ENCODE data around the gene XXYLT1. TPM values are rescaled to one million over a fixed set of nuclear protein-coding genes. Genes with fewer than 3 reads are reported as not detected.
A peak's percentile ranks its signal among the peaks of the same experiment; 100 is the strongest.

The XXYLT1 gene
- total RNA-seq, 1 experiment from 2014 or later: 27.2 TPM

GRCh38 chr3:195250473-195251251, 20.3 kb downstream of the XXYLT1 start:
- Histone ChIP-seq H3K27me3 (replicated peaks) (no peaks in the 10 kb centered on the region), H3K27ac (no peak overlapping the region), H3K36me3 (no peaks in the 10 kb centered on the region), H3K4me3 (no peak overlapping the region), H3K9me3 (replicated peaks) (no peaks in the 10 kb centered on the region), H3K4me1 (replicated peaks) (peaks cover 5% of the 10 kb centered on the region)
- DNase-seq (ENCODE audit: low read depth in 1 of 2, low spot score in 2 of 2): no peak

- Histone ChIP-seq H3K36me3 (no peaks in the 10 kb centered on the region), H3K4me1 (replicated peaks) (no peaks in the 10 kb centered on the region), H3K4me3 (no peak overlapping the region), H3K9me3 (replicated peaks) (no peaks in the 10 kb centered on the region), H3K27me3 (replicated peaks) (no peaks in the 10 kb centered on the region), H3K27ac (no peak overlapping the region)
- DNase-seq (ENCODE audit: low read depth in 1 of 2, low spot score in 2 of 2): peak in 1 of 2 experiments; percentile 19
Measured at GRCh38 chr3:195249858-195250464, 21.0 kb downstream of the XXYLT1 start.

GRCh38 chr3:195249057-195249770, 21.7 kb downstream of the XXYLT1 start:
- Histone ChIP-seq H3K9me3 (replicated peaks) (no peaks in the 10 kb centered on the region), H3K4me3 (no peak overlapping the region), H3K4me1 (replicated peaks) (no peaks in the 10 kb centered on the region), H3K27me3 (replicated peaks) (no peaks in the 10 kb centered on the region), H3K27ac (no peak overlapping the region), H3K36me3 (no peaks in the 10 kb centered on the region)
- peak in 1 of 2 experiments; percentile 28 for DNase-seq (ENCODE audit: low read depth in 1 of 2, low spot score in 2 of 2)

GRCh38 chr3:195248281-195248680, 22.7 kb downstream of the XXYLT1 start:
- DNase-seq (ENCODE audit: low read depth in 1 of 2, low spot score in 2 of 2): peak in 1 of 2 experiments; percentile 17
- Histone ChIP-seq H3K4me3 (no peak overlapping the region), H3K27ac (no peak overlapping the region), H3K36me3 (no peaks in the 10 kb centered on the region), H3K27me3 (replicated peaks) (no peaks in the 10 kb centered on the region), H3K9me3 (replicated peaks) (no peaks in the 10 kb centered on the region), H3K4me1 (replicated peaks) (no peaks in the 10 kb centered on the region)

- Histone ChIP-seq H3K27me3 (replicated peaks) (no peaks in the 10 kb centered on the region), H3K36me3 (no peaks in the 10 kb centered on the region), H3K4me1 (replicated peaks) (no peaks in the 10 kb centered on the region), H3K4me3 (no peak overlapping the region), H3K27ac (no peak overlapping the region), H3K9me3 (replicated peaks) (no peaks in the 10 kb centered on the region)
- peak in 1 of 2 experiments; percentile 22 for DNase-seq (ENCODE audit: low read depth in 1 of 2, low spot score in 2 of 2)
Measured at GRCh38 chr3:195247863-195248189, 23.1 kb downstream of the XXYLT1 start.

GRCh38 chr3:195247086-195247862, 23.7 kb downstream of the XXYLT1 start:
- H3K9me3 ChIP-seq (replicated peaks): no peaks in the 10 kb centered on the region
- H3K27ac ChIP-seq: no peak overlapping the region
- H3K4me1 ChIP-seq (replicated peaks): no peaks in the 10 kb centered on the region
- no peaks in the 10 kb centered on the region for H3K27me3 ChIP-seq (replicated peaks)
- H3K4me3 ChIP-seq: no peak overlapping the region
- DNase-seq (ENCODE audit: low read depth in 1 of 2, low spot score in 2 of 2): peak in 1 of 2 experiments; percentile 25
- H3K36me3 ChIP-seq: no peaks in the 10 kb centered on the region

- Histone ChIP-seq H3K4me1 (replicated peaks) (no peaks in the 10 kb centered on the region), H3K4me3 (no peak overlapping the region), H3K36me3 (no peaks in the 10 kb centered on the region), H3K27me3 (replicated peaks) (no peaks in the 10 kb centered on the region), H3K27ac (no peak overlapping the region), H3K9me3 (replicated peaks) (no peaks in the 10 kb centered on the region)
- peak in 1 of 2 experiments; percentile 20 for DNase-seq (ENCODE audit: low read depth in 1 of 2, low spot score in 2 of 2)
Measured at GRCh38 chr3:195246581-195246995, 24.4 kb downstream of the XXYLT1 start.

- Histone ChIP-seq H3K4me1 (replicated peaks) (no peaks in the 10 kb centered on the region), H3K27ac (no peak overlapping the region), H3K27me3 (replicated peaks) (no peaks in the 10 kb centered on the region), H3K36me3 (no peaks in the 10 kb centered on the region), H3K9me3 (replicated peaks) (no peaks in the 10 kb centered on the region), H3K4me3 (no peak overlapping the region)
- peak in 1 of 2 experiments; percentile 17 for DNase-seq (ENCODE audit: low read depth in 1 of 2, low spot score in 2 of 2)
Measured at GRCh38 chr3:195245531-195245951, 25.4 kb downstream of the XXYLT1 start.

GRCh38 chr3:195241592-195242355, 29.2 kb downstream of the XXYLT1 start:
- Histone ChIP-seq H3K27ac (no peak overlapping the region), H3K4me1 (replicated peaks) (no peaks in the 10 kb centered on the region)
- DNase-seq (ENCODE audit: low read depth in 1 of 2, low spot score in 2 of 2): peak in 1 of 2 experiments; percentile 17

GRCh38 chr3:195240939-195241338, 30.0 kb downstream of the XXYLT1 start:
- no peaks in the 10 kb centered on the region for H3K4me1 ChIP-seq (replicated peaks)
- no peak overlapping the region for H3K27ac ChIP-seq
- no peaks in the 10 kb centered on the region for H3K27me3 ChIP-seq (replicated peaks)
- no peaks in the 10 kb centered on the region for H3K36me3 ChIP-seq
- DNase-seq (ENCODE audit: low read depth in 1 of 2, low spot score in 2 of 2): peak in 1 of 2 experiments; percentile 28
- H3K9me3 ChIP-seq (replicated peaks): no peaks in the 10 kb centered on the region
- H3K4me3 ChIP-seq: no peak overlapping the region

More at GRCh38 chr3:195241592-195242355, 29.2 kb downstream of the XXYLT1 start:
- Histone ChIP-seq H3K27me3 (replicated peaks) (no peaks in the 10 kb centered on the region), H3K36me3 (no peaks in the 10 kb centered on the region), H3K9me3 (replicated peaks) (no peaks in the 10 kb centered on the region), H3K4me3 (no peak overlapping the region)

GRCh38 chr3:195240171-195240701, 30.7 kb downstream of the XXYLT1 start:
- DNase-seq (ENCODE audit: low read depth in 1 of 2, low spot score in 2 of 2): peak in 1 of 2 experiments; percentile 17

GRCh38 chr3:195239121-195239520, 31.8 kb downstream of the XXYLT1 start:
- H3K9me3 ChIP-seq (replicated peaks): no peaks in the 10 kb centered on the region
- no peaks in the 10 kb centered on the region for H3K27me3 ChIP-seq (replicated peaks)
- H3K27ac ChIP-seq: no peak overlapping the region
- peak in 1 of 2 experiments; percentile 15 for DNase-seq (ENCODE audit: low read depth in 1 of 2, low spot score in 2 of 2)
- H3K4me1 ChIP-seq (replicated peaks): no peaks in the 10 kb centered on the region
- no peak overlapping the region for H3K4me3 ChIP-seq
- no peaks in the 10 kb centered on the region for H3K36me3 ChIP-seq

More at GRCh38 chr3:195240171-195240701, 30.7 kb downstream of the XXYLT1 start:
- no peak overlapping the region for H3K27ac ChIP-seq
- no peaks in the 10 kb centered on the region for H3K36me3 ChIP-seq
- H3K27me3 ChIP-seq (replicated peaks): no peaks in the 10 kb centered on the region
- H3K9me3 ChIP-seq (replicated peaks): no peaks in the 10 kb centered on the region
- no peaks in the 10 kb centered on the region for H3K4me1 ChIP-seq (replicated peaks)
- no peak overlapping the region for H3K4me3 ChIP-seq
